Testis (tissue), 3 donors: ENCODE measurements around the gene L3MBTL4. TPM values are rescaled to one million over a fixed set of nuclear protein-coding genes. Genes with fewer than 3 reads are reported as not detected.

ENCODE experiments used
- DNase-seq: peaks from one replicate; pipeline ENCODE4 v3.0.0-alpha.2; 2019
- H3K27ac ChIP-seq, 2 donors: fragments of 200-600 bp; sonication (generic); one replicate each; pipeline ENCODE4 v1.5.1; 2019
- H3K27me3 ChIP-seq: fragments of 200-600 bp; sonication (generic); one replicate; pipeline ENCODE4 v1.5.1; 2019
- H3K36me3 ChIP-seq: fragments of 200-600 bp; sonication (generic); one replicate; pipeline ENCODE4 v1.5.1; 2017; ENCODE audit warnings: low read depth; ENCODE audit errors: missing control alignments
- H3K4me1 ChIP-seq: fragments of 200-600 bp; sonication (generic); one replicate; pipeline ENCODE4 v1.5.1; 2019
- H3K4me3 ChIP-seq, 2 donors: fragments of 200-600 bp; sonication (generic); one replicate each; pipeline ENCODE4 v1.5.1; 2017 to 2019
- H3K9me3 ChIP-seq: fragments of 200-600 bp; sonication (generic); one replicate; pipeline ENCODE4 v1.5.1; 2017
- POLR2A ChIP-seq: fragments of 450-650 bp; IDR thresholded peaks from one replicate; pipeline ENCODE4 v1.6.1; 2017; ENCODE audit warnings: antibody characterized with exemption, mild to moderate bottlenecking, moderate library complexity
- WGBS, 2 donors: methylation state at CpG; one replicate each; pipeline ENCODE4 v1.1.5; 2018; 5-methylcytosine and 5-hydroxymethylcytosine counted together
- intact Hi-C: fragments of 100-400 bp; cut with DNase I; formaldehyde crosslinking; loops from one replicate; pipeline ENCODE4 v1.15.1; 2023; ENCODE audit warnings: low total_unique reads
- polyA plus RNA-seq: library from polyadenylated mRNA; stranded (reverse); fragments of 350-450 nt; fragmentation: Illumina TruSeq; extraction: RNeasy Lipid Tissue Mini Kit (QIAGEN cat#74804); gene quantifications from one replicate; pipeline ENCODE4 v1.2.3, GENCODE V29; 2014; ENCODE audit warnings: low read depth, low replicate concordance; ENCODE audit not compliant: insufficient read depth
- total RNA-seq, 2 donors: library from RNA; depleted of rRNA; stranded (reverse); fragments of >200 nt; gene quantifications; one replicate each; pipeline ENCODE4 v1.2.3, GENCODE V29; 2016
- TF ChIP-seq, protein P1 (sequence below), 3 experiments: fragments of 450-650 bp in 2 of 3; fragments of 200-600 bp in 1 of 3; sonication (generic) in 1 of 3; IDR thresholded peaks; one replicate each; pipeline ENCODE4 v1.5.1; 2016 to 2019; ENCODE audit warnings: antibody characterized with exemption in 3 of 3, mild to moderate bottlenecking in 2 of 3, moderate library complexity in 1 of 3

The L3MBTL4 gene
- total and polyA plus RNA-seq, 3 donors from 2014 or later = 26.6 to 50.9 (median 46.2) TPM

DNA sequence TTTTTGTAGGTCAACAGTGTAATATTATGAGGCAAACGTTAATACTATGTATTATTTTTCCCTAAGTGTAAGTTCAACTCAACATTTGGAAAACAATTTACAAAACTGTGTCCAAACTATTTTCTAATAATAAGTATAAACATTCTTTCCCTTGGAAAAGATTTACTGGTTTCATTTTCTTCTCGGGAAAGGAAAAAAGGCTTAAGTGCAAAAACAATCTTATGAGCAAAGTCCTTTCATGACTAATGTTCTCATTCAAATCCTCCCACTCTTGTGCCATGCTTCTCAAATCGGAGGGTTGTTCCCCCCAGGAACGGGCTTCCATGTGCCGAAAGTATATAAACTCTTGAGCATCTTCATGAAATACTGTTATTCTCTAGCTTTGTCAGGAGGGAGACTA is 19.8 kb upstream of the L3MBTL4 start:
- DNase-seq = no peak
- H3K4me1 ChIP-seq = peaks cover 20% of the 10 kb centered on the region
- intact Hi-C loops = no loop called here
- TF ChIP-seq POLR2A = no peak
- TF ChIP-seq, protein P1, sequence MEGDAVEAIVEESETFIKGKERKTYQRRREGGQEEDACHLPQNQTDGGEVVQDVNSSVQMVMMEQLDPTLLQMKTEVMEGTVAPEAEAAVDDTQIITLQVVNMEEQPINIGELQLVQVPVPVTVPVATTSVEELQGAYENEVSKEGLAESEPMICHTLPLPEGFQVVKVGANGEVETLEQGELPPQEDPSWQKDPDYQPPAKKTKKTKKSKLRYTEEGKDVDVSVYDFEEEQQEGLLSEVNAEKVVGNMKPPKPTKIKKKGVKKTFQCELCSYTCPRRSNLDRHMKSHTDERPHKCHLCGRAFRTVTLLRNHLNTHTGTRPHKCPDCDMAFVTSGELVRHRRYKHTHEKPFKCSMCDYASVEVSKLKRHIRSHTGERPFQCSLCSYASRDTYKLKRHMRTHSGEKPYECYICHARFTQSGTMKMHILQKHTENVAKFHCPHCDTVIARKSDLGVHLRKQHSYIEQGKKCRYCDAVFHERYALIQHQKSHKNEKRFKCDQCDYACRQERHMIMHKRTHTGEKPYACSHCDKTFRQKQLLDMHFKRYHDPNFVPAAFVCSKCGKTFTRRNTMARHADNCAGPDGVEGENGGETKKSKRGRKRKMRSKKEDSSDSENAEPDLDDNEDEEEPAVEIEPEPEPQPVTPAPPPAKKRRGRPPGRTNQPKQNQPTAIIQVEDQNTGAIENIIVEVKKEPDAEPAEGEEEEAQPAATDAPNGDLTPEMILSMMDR (IDR thresholded peaks at IDR 0.05) = no peak
- H3K4me3 ChIP-seq = no peak overlapping the region
- H3K36me3 ChIP-seq = no peaks in the 10 kb centered on the region
- peak overlapping the region; percentile 1 to 67 for H3K27ac ChIP-seq
- no peaks in the 10 kb centered on the region for H3K27me3 ChIP-seq
- no peaks in the 10 kb centered on the region for H3K9me3 ChIP-seq
- 47 to 50% methylated on average over 5 of the region's 5 CpGs for WGBS, 2 donors

DNA sequence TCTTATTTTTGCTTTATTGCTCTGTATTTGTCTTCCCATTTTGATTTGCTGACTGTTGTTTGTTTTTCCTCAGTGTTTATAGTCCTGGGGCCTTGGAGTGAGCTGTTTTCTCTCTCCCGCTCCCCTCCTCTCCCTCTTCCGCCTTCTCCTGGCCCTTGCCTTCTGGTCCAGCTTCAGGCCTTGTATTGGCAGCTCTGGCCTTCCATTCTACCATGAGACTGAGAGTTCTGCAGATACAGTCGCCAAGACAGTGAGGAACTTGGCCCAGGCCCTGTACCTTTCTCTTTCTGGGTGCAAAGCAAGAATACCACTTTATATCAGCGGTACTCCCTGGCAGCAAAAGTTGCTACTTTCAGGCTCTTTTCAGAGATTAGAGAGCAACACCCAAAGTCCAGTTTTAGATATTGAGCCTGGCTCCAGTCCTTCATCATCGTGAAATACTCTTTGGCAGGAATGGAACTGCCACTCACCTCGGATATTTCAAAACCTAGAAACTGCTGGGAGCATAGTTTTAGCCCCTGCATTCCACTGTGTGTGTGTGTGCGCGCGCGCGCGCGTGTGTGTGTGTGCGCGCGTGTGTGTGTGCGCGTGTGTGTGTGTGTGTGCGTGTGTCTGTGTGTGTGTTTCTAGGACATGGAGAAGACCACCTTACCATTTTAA is 17.1 kb upstream of the L3MBTL4 start:
- intact Hi-C loops = no loop called here
- WGBS, 2 donors = 37 to 60% methylated on average over 19 of the region's 19 CpGs
- H3K27me3 ChIP-seq = no peaks in the 10 kb centered on the region
- peak overlapping the region in 1 of 2 donors; percentile 32 for H3K27ac ChIP-seq
- H3K4me3 ChIP-seq = no peak overlapping the region
- H3K9me3 ChIP-seq = no peaks in the 10 kb centered on the region
- no peaks in the 10 kb centered on the region for H3K36me3 ChIP-seq
- H3K4me1 ChIP-seq = peaks cover 20% of the 10 kb centered on the region
- no peak for TF ChIP-seq POLR2A
- TF ChIP-seq, protein P1 (IDR thresholded peaks at IDR 0.05) = no peak
- peak; percentile 61 for DNase-seq

GRCh38 chr18:6428851-6429395 is 14.2 kb upstream of the L3MBTL4 start:
- 77 to 83% methylated on average over 3 of the region's 3 CpGs for WGBS, 2 donors
- no peak for DNase-seq
- Histone ChIP-seq H3K36me3 (no peaks in the 10 kb centered on the region), H3K4me3 (no peak overlapping the region), H3K9me3 (no peaks in the 10 kb centered on the region), H3K27ac (no peak overlapping the region), H3K27me3 (no peaks in the 10 kb centered on the region), H3K4me1 (peaks cover 14% of the 10 kb centered on the region)
- TF ChIP-seq, protein P1 (IDR thresholded peaks at IDR 0.05) = no peak
- TF ChIP-seq POLR2A = no peak
- intact Hi-C loops = no loop called here

GRCh38 chr18:6427286-6427685 is 12.6 kb upstream of the L3MBTL4 start:
- H3K36me3 ChIP-seq = no peaks in the 10 kb centered on the region
- H3K4me1 ChIP-seq = peaks cover 14% of the 10 kb centered on the region
- intact Hi-C loops = no loop called here
- TF ChIP-seq, protein P1 (IDR thresholded peaks at IDR 0.05) = no peak
- no peak for TF ChIP-seq POLR2A
- H3K27me3 ChIP-seq = no peaks in the 10 kb centered on the region
- no peaks in the 10 kb centered on the region for H3K9me3 ChIP-seq
- H3K27ac ChIP-seq = no peak overlapping the region
- DNase-seq = peak; percentile 48
- H3K4me3 ChIP-seq = no peak overlapping the region
- WGBS, 2 donors = 62 to 65% methylated on average over 1 of the region's 1 CpG

- no peaks in the 10 kb centered on the region for H3K9me3 ChIP-seq
- TF ChIP-seq POLR2A = no peak
- TF ChIP-seq, protein P1 (IDR thresholded peaks at IDR 0.05) = no peak
- intact Hi-C loops = no loop called here
- H3K4me1 ChIP-seq = no peaks in the 10 kb centered on the region
- WGBS, 2 donors = 38 to 45% methylated on average over 5 of the region's 5 CpGs
- peak; percentile 40 for DNase-seq
- H3K4me3 ChIP-seq = no peak overlapping the region
- H3K27ac ChIP-seq = peak overlapping the region; percentile 57 to 74
- H3K36me3 ChIP-seq = no peaks in the 10 kb centered on the region
- H3K27me3 ChIP-seq = no peaks in the 10 kb centered on the region
Measured at GRCh38 chr18:6423289-6423688, 8.6 kb upstream of the L3MBTL4 start.
